ENCODE data around the gene LRFN3.
A peak's percentile ranks its signal among the peaks of the same experiment; 100 is the strongest.
"Not testable (repeated sequence)": the region's sequence is repeated elsewhere in the genome, so short reads cannot be mapped to it uniquely, and the experiment has no call there.

The LRFN3 gene

GRCh38 chr19:35904311-35905068, 31.7 kb upstream of the LRFN3 start:
- no peak for DNase-seq

GRCh38 chr19:35905178-35905727, 30.9 kb upstream of the LRFN3 start:
- no peak for DNase-seq

- DNase-seq = no peak
Measured at GRCh38 chr19:35907377-35907745, 28.8 kb upstream of the LRFN3 start.

- peak in 7 of 56 donors; percentile 5 to 23 (median 14) for DNase-seq
Measured at GRCh38 chr19:35908010-35908441, 28.1 kb upstream of the LRFN3 start, which contains the start of gene TYROBP. Gene TYROBP, minus strand, starts transcription at chr19:35908295. Its CDS starts 67 bp downstream, at chr19:35908228.

- DNase-seq = peak in 33 of 56 donors; percentile 9 to 67 (median 41)
Measured at GRCh38 chr19:35908973-35909683, 27.0 kb upstream of the LRFN3 start.

GRCh38 chr19:35909684-35910035, 26.5 kb upstream of the LRFN3 start:
- DNase-seq = no peak

- DNase-seq = not testable (repeated sequence)
Measured at GRCh38 chr19:35910355-35910754, 25.8 kb upstream of the LRFN3 start.

GRCh38 chr19:35911173-35911572, 25.0 kb upstream of the LRFN3 start:
- DNase-seq = no peak

- no peak for DNase-seq
Measured at GRCh38 chr19:35911790-35912189, 24.4 kb upstream of the LRFN3 start.

- no peak for DNase-seq
Measured at GRCh38 chr19:35913589-35913988, 22.6 kb upstream of the LRFN3 start.

- DNase-seq = no peak
Measured at GRCh38 chr19:35915443-35915842, 20.7 kb upstream of the LRFN3 start.

- no peak for DNase-seq
Measured at GRCh38 chr19:35919306-35919705, 16.9 kb upstream of the LRFN3 start.

- DNase-seq = no peak
Measured at GRCh38 chr19:35921012-35921411, 15.2 kb upstream of the LRFN3 start.

- DNase-seq = no peak
Measured at GRCh38 chr19:35925501-35925900, 10.7 kb upstream of the LRFN3 start.

- no peak for DNase-seq
Measured at GRCh38 chr19:35928507-35928906, 7.7 kb upstream of the LRFN3 start.

GRCh38 chr19:35929876-35930275, 6.3 kb upstream of the LRFN3 start:
- no peak for DNase-seq

- DNase-seq = peak; percentile 70 to 100 (median 98)
Measured at GRCh38 chr19:35931161-35931873, 4.9 kb upstream of the LRFN3 start.

GRCh38 chr19:35931874-35932202, 4.3 kb upstream of the LRFN3 start:
- DNase-seq = no peak

GRCh38 chr19:35932291-35932936, 3.8 kb upstream of the LRFN3 start:
- DNase-seq = no peak

GRCh38 chr19:35936738-35937268, 629 bp downstream of the LRFN3 start:
- no peak for DNase-seq

All from amygdala (tissue), 56 donors.